CD4-positive, CD25-positive, alpha-beta regulatory T cell (primary cell): ENCODE results near the gene GBP2. TPM values are rescaled to one million over a fixed set of nuclear protein-coding genes. Genes with fewer than 3 reads are reported as not detected.
"Not testable (repeated sequence)": the region's sequence is repeated elsewhere in the genome, so short reads cannot be mapped to it uniquely, and the experiment has no call there.

Experiments used
- ATAC-seq, 2 donors: fragments of 150-1000 bp; cut with Tn5 transposase; one replicate each; pipeline ENCODE4 v1.10.0; 2021; ENCODE audit warnings: low read depth in 2 of 2, moderate number of reproducible peaks in 2 of 2, moderate library complexity in 1 of 2
- DNase-seq, 3 donors: peaks; one replicate each; pipeline versions ENCODE4 v3.0.0 to v3.0.0-alpha.2; 2012 to 2022; ENCODE audit warnings: mixed read lengths in 1 of 3
- H3K27ac ChIP-seq: one replicate; pipeline ENCODE4 v1.7.0; 2013; ENCODE audit warnings: mild to moderate bottlenecking, low read length; ENCODE audit not compliant: insufficient read depth, poor library complexity, severe bottlenecking
- H3K27me3 ChIP-seq: one replicate; pipeline ENCODE4 v1.7.0; 2013; ENCODE audit warnings: low read length; ENCODE audit not compliant: control insufficient read depth, insufficient read depth
- H3K36me3 ChIP-seq: one replicate; pipeline ENCODE4 v1.7.0; 2013; ENCODE audit warnings: mild to moderate bottlenecking, low read length, moderate library complexity; ENCODE audit not compliant: control insufficient read depth, insufficient read depth
- H3K4me1 ChIP-seq: 2 replicates; pipeline ENCODE4 v1.7.0; 2013; ENCODE audit warnings: mild to moderate bottlenecking, low read length; ENCODE audit not compliant: insufficient read depth, control insufficient read depth, poor library complexity, severe bottlenecking
- H3K4me3 ChIP-seq: one replicate; pipeline ENCODE4 v1.7.0; 2013; ENCODE audit warnings: low read depth, mild to moderate bottlenecking, low read length, moderate library complexity
- H3K9me3 ChIP-seq, 2 experiments: 1 replicate in 1 of 2; 2 replicates in 1 of 2; pipeline ENCODE4 v1.7.0; 2013; ENCODE audit warnings: low read length in 2 of 2, mild to moderate bottlenecking in 1 of 2, moderate library complexity in 1 of 2; ENCODE audit not compliant: control insufficient read depth in 2 of 2
- H3K27ac Mint-ChIP-seq, 3 donors: one replicate each; pipeline ENCODE4 v1.8.0; 2020 to 2022; ENCODE audit warnings: mild to moderate bottlenecking in 3 of 3, mixed read lengths in 3 of 3, moderate library complexity in 2 of 3
- H3K27me3 Mint-ChIP-seq: one replicate; pipeline ENCODE4 v1.8.0; 2022; ENCODE audit warnings: mild to moderate bottlenecking, mixed read lengths
- H3K36me3 Mint-ChIP-seq: one replicate; pipeline ENCODE4 v1.8.0; 2020; ENCODE audit warnings: mixed read lengths
- H3K4me1 Mint-ChIP-seq, 4 donors: one replicate each; pipeline ENCODE4 v1.8.0; 2020 to 2022; ENCODE audit warnings: mixed read lengths in 4 of 4, mild to moderate bottlenecking in 1 of 4
- H3K4me3 Mint-ChIP-seq, 4 donors: one replicate each; pipeline ENCODE4 v1.8.0; 2020 to 2022; ENCODE audit warnings: mild to moderate bottlenecking in 4 of 4, mixed read lengths in 4 of 4, moderate library complexity in 3 of 4
- H3K9me3 Mint-ChIP-seq, 7 donors: one replicate each; pipeline ENCODE4 v1.8.0; 2020 to 2022; ENCODE audit warnings: mixed read lengths in 7 of 7, mild to moderate bottlenecking in 3 of 7, moderate library complexity in 2 of 7
- polyA plus RNA-seq, 4 donors: library from polyadenylated mRNA; unstranded; fragments of 300-500 nt; fragmentation: Illumina TruSeq; gene quantifications; one replicate each; pipeline ENCODE4 v1.2.3, GENCODE V29; 2021
- total RNA-seq: library from RNA; stranded (reverse); gene quantifications from one replicate; pipeline ENCODE4 v1.2.3, GENCODE V29; 2022

Gene GBP2
- total and polyA plus RNA-seq, 5 donors from 2014 or later, result 189 to 250 (median 233) TPM

- ATAC-seq, H3K4me1 ChIP-seq, H3K36me3 ChIP-seq, H3K4me3 ChIP-seq, H3K9me3 ChIP-seq, H3K4me3 Mint-ChIP-seq, H3K27me3 ChIP-seq, H3K36me3 Mint-ChIP-seq, DNase-seq, H3K27ac Mint-ChIP-seq, H3K4me1 Mint-ChIP-seq, H3K27me3 Mint-ChIP-seq, H3K27ac ChIP-seq: not testable (repeated sequence)
- H3K9me3 Mint-ChIP-seq, result peaks cover 0 to 19% (median 7%) of the 10 kb centered on the region in 7 donors
Measured at GRCh38 chr1:89080068-89080467, 45.8 kb downstream of the GBP2 start.

GRCh38 chr1:89072466-89073065, 53.3 kb downstream of the GBP2 start:
- Mint-ChIP-seq H3K9me3 (peaks cover 0 to 20% (median 5%) of the 10 kb centered on the region in 7 donors), H3K4me1 (peaks cover 14 to 25% (median 19%) of the 10 kb centered on the region in 4 donors)
- H3K27ac ChIP-seq, H3K36me3 Mint-ChIP-seq, ATAC-seq, H3K36me3 ChIP-seq, H3K27ac Mint-ChIP-seq, H3K4me3 ChIP-seq, H3K9me3 ChIP-seq, H3K4me3 Mint-ChIP-seq, H3K27me3 ChIP-seq, H3K27me3 Mint-ChIP-seq, DNase-seq: not testable (repeated sequence)
- H3K4me1 ChIP-seq, result peaks cover 12% of the 10 kb centered on the region

- Histone ChIP-seq H3K27ac (no peak overlapping the region), H3K4me3 (peak overlapping the region; percentile 88), H3K27me3 (no peaks in the 10 kb centered on the region), H3K4me1 (peaks cover 17% of the 10 kb centered on the region), H3K36me3 (no peaks in the 10 kb centered on the region), H3K9me3 (peaks cover 5 to 6% of the 10 kb centered on the region in 2 experiments)
- Mint-ChIP-seq H3K9me3 (peaks cover 0 to 18% (median 3%) of the 10 kb centered on the region in 7 donors), H3K4me3 (peak overlapping the region; percentile 77 to 84 (median 80)), H3K27ac (peak overlapping the region in 2 of 3 donors; percentile 72 to 89), H3K36me3 (peaks cover 4% of the 10 kb centered on the region), H3K27me3 (no peaks in the 10 kb centered on the region), H3K4me1 (peaks cover 15 to 30% (median 21%) of the 10 kb centered on the region in 4 donors)
- no peak for ATAC-seq
- DNase-seq, result peak in 1 of 3 donors; percentile 22
Measured at GRCh38 chr1:89070509-89070908, 55.4 kb downstream of the GBP2 start.

- Mint-ChIP-seq H3K27me3 (no peaks in the 10 kb centered on the region), H3K9me3 (peaks cover 0 to 18% (median 3%) of the 10 kb centered on the region in 7 donors), H3K27ac (peak overlapping the region; percentile 72 to 89 (median 87)), H3K4me3 (peak overlapping the region; percentile 77 to 84 (median 80)), H3K36me3 (peaks cover 4% of the 10 kb centered on the region), H3K4me1 (peaks cover 17 to 33% (median 26%) of the 10 kb centered on the region in 4 donors)
- DNase-seq, result peak in 2 of 3 donors; percentile 30 to 83
- H3K27ac ChIP-seq, result peak overlapping the region; percentile 70
- peak in 1 of 2 donors; percentile 46 for ATAC-seq
- peak overlapping the region; percentile 88 for H3K4me3 ChIP-seq
- peaks cover 5 to 6% of the 10 kb centered on the region in 2 experiments for H3K9me3 ChIP-seq
- H3K36me3 ChIP-seq, result no peaks in the 10 kb centered on the region
- no peaks in the 10 kb centered on the region for H3K27me3 ChIP-seq
- peaks cover 20% of the 10 kb centered on the region for H3K4me1 ChIP-seq
Measured at GRCh38 chr1:89069951-89070350, 56.0 kb downstream of the GBP2 start.

DNA sequence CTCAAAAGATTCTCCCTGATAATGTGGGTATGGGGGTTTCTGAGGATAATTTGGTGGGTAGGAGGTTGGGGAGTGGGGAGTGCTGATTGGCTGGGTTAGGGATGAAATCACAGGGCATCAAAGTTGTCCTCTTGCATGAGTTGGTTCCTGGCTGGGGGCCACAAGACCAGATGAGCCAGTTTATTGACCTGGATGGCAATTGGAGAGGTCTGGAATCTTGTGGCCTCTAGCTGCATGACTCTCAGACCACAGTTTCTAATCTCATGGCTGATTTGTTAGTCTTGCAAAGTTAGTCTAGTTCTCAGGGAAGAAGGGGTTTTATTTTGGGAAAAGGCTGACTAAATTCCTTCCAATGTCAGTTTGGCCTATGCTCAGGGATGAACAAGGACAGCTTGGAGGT, 57.6 kb downstream of the GBP2 start:
- H3K27me3 ChIP-seq, result no peaks in the 10 kb centered on the region
- no peak overlapping the region for H3K4me3 ChIP-seq
- ATAC-seq (no peak), DNase-seq (no peak)
- peaks cover 2% of the 10 kb centered on the region for H3K36me3 ChIP-seq
- Mint-ChIP-seq H3K27ac (peak overlapping the region in 2 of 3 donors; percentile 63 to 84), H3K4me3 (peak overlapping the region in 3 of 4 donors; percentile 26 to 75 (median 29)), H3K4me1 (peaks cover 27 to 47% (median 39%) of the 10 kb centered on the region in 4 donors), H3K9me3 (peaks cover 0 to 4% (median 3%) of the 10 kb centered on the region in 7 donors), H3K36me3 (no peaks in the 10 kb centered on the region), H3K27me3 (no peaks in the 10 kb centered on the region)
- H3K27ac ChIP-seq, result no peak overlapping the region
- peaks cover 25% of the 10 kb centered on the region for H3K4me1 ChIP-seq
- H3K9me3 ChIP-seq, result no peaks in the 10 kb centered on the region

GRCh38 chr1:89065079-89065868, 60.6 kb downstream of the GBP2 start, which contains the start of gene GBP1:
TSS of gene GBP1 (minus strand) at chr1:89065208. CDS start at chr1:89063234, 1,974 bp downstream.
- Mint-ChIP-seq H3K4me3 (peak within 1 kb of the TSS; percentile 94 to 99 (median 97)), H3K27me3 (no peaks in the 10 kb centered on the region), H3K4me1 (peaks cover 38 to 67% (median 56%) of the 10 kb centered on the region in 4 donors), H3K9me3 (peaks cover 0 to 3% (median 0%) of the 10 kb centered on the region in 7 donors), H3K27ac (peak within 1 kb of the TSS; percentile 92 to 96 (median 94)), H3K36me3 (peaks cover 23% of the 10 kb centered on the region)
- H3K27me3 ChIP-seq, result no peaks in the 10 kb centered on the region
- no peaks in the 10 kb centered on the region for H3K9me3 ChIP-seq
- peak within 1 kb of the TSS; percentile 75 for H3K27ac ChIP-seq
- peak in 2 of 3 donors; percentile 60 to 80 for DNase-seq
- H3K4me3 ChIP-seq, result peak within 1 kb of the TSS; percentile 100
- H3K4me1 ChIP-seq, result peaks cover 47% of the 10 kb centered on the region
- H3K36me3 ChIP-seq, result peaks cover 13% of the 10 kb centered on the region
- peak; percentile 71 to 75 for ATAC-seq

GRCh38 chr1:89064632-89065031, 61.3 kb downstream of the GBP2 start:
- Mint-ChIP-seq H3K9me3 (peaks cover 0 to 3% (median 0%) of the 10 kb centered on the region in 7 donors), H3K27ac (peak overlapping the region; percentile 92 to 96 (median 94)), H3K4me3 (peak overlapping the region; percentile 94 to 99 (median 97)), H3K36me3 (peaks cover 27% of the 10 kb centered on the region), H3K27me3 (no peaks in the 10 kb centered on the region), H3K4me1 (peaks cover 31 to 65% (median 55%) of the 10 kb centered on the region in 4 donors)
- Histone ChIP-seq H3K9me3 (no peaks in the 10 kb centered on the region), H3K27me3 (no peaks in the 10 kb centered on the region), H3K4me1 (peaks cover 48% of the 10 kb centered on the region), H3K4me3 (peak overlapping the region; percentile 100), H3K36me3 (peaks cover 18% of the 10 kb centered on the region), H3K27ac (peak overlapping the region; percentile 75)
- ATAC-seq (peak; percentile 33 to 50), DNase-seq (peak in 1 of 3 donors; percentile 30)
